SK-N-SH treated with all-trans-retinoic acid at 6 μM for 48 hours (cell line): ENCODE results near the gene IMMP2L.

Experiments
- ATAC-seq: fragments of 200-7000 bp; cut with Tn5 transposase; 3 replicates; pipeline ENCODE4 v1.9.1; 2020; ENCODE audit warnings: mild to moderate bottlenecking, moderate library complexity
- CSDC2 ChIP-seq: fragments of 250-450 bp; sonication (Bioruptor Pico); IDR thresholded peaks from 2 replicates; pipeline ENCODE4 v1.5.0; 2020; ENCODE audit warnings: mild to moderate bottlenecking, moderate library complexity
- CSRNP3 ChIP-seq: fragments of 250-450 bp; sonication (Bioruptor Pico); IDR thresholded peaks from 2 replicates; pipeline ENCODE4 v1.5.1; 2021; ENCODE audit warnings: mild to moderate bottlenecking, moderate library complexity
- ESRRG ChIP-seq: fragments of 250-450 bp; sonication (Bioruptor Pico); IDR thresholded peaks from 2 replicates; pipeline ENCODE4 v1.6.1; 2021; ENCODE audit warnings: mild to moderate bottlenecking
- ISL1 ChIP-seq: fragments of 250-450 bp; sonication (Bioruptor Pico); IDR thresholded peaks from 2 replicates; pipeline ENCODE4 v2.1.2; 2022; ENCODE audit warnings: mild to moderate bottlenecking, moderate library complexity
- PATZ1 ChIP-seq: fragments of 250-450 bp; sonication (Bioruptor Pico); IDR thresholded peaks from 2 replicates; pipeline ENCODE4 v1.8.0; 2020; ENCODE audit warnings: mild to moderate bottlenecking, moderate library complexity, borderline replicate concordance
- RARB ChIP-seq: fragments of 250-450 bp; sonication (Bioruptor Pico); IDR thresholded peaks from 2 replicates; pipeline ENCODE4 v1.8.0; 2021; ENCODE audit warnings: mild to moderate bottlenecking, moderate library complexity
- SNAI2 ChIP-seq: fragments of 250-450 bp; sonication (Bioruptor Pico); IDR thresholded peaks from 2 replicates; pipeline ENCODE4 v1.5.0; 2020; ENCODE audit warnings: mild to moderate bottlenecking, moderate library complexity
- TSHZ2 ChIP-seq: fragments of 250-450 bp; sonication (Bioruptor Pico); IDR thresholded peaks from 2 replicates; pipeline ENCODE4 v1.5.0; 2020; ENCODE audit warnings: mild to moderate bottlenecking, moderate library complexity
- ZC3H10 ChIP-seq: fragments of 250-450 bp; sonication (Bioruptor Pico); IDR thresholded peaks from 2 replicates; pipeline ENCODE4 v1.5.1; 2021; ENCODE audit warnings: mild to moderate bottlenecking, moderate library complexity
- ZNF70 ChIP-seq: fragments of 450-650 bp; formaldehyde crosslinking; IDR thresholded peaks from 2 replicates; pipeline ENCODE4 v1.5.0; 2020; ENCODE audit warnings: mild to moderate bottlenecking, moderate library complexity

IMMP2L gene

GRCh38 chr7:111132833-111133232, 429.5 kb downstream of the IMMP2L start (continued):
- TF ChIP-seq PATZ1 (CRISPR knock-in tag) (no peak), ESRRG (CRISPR knock-in tag) (no peak), CSDC2 (no peak), SNAI2 (CRISPR knock-in tag) (no peak), ZNF70 (CRISPR knock-in tag) (no peak), RARB (no peak)

GRCh38 chr7:111129435-111129834, 432.9 kb downstream of the IMMP2L start:
- ATAC-seq, result no peak
- TF ChIP-seq PATZ1 (CRISPR knock-in tag) (no peak), TSHZ2 (CRISPR knock-in tag) (no peak), ZC3H10 (CRISPR knock-in tag) (no peak), CSRNP3 (CRISPR knock-in tag) (no peak), ESRRG (CRISPR knock-in tag) (no peak)
- TF ChIP-seq, all 23 proteins: peak for 0

- TF ChIP-seq ISL1 (CRISPR knock-in tag), result peak; percentile 62; the same call in 1 of the 2 replicates
- peak; percentile 15; the same call in 1 of the 2 replicates for TF ChIP-seq SNAI2 (CRISPR knock-in tag)
- no peak for TF ChIP-seq CSDC2
- TF ChIP-seq, all 23 proteins: peak for 2
- ATAC-seq, result peak; percentile 77
These were observed 435.3 kb downstream of the IMMP2L start for GRCh38 chr7:111126987-111127386.

- no peak for ATAC-seq
These were observed 446.3 kb downstream of the IMMP2L start for GRCh38 chr7:111115966-111116365.

More at GRCh38 chr7:111115966-111116365, 446.3 kb downstream of the IMMP2L start:
- no peak for TF ChIP-seq TSHZ2 (CRISPR knock-in tag)
